Measurements from ENCODE around the gene ZBTB46.

ZBTB46 gene

DNA sequence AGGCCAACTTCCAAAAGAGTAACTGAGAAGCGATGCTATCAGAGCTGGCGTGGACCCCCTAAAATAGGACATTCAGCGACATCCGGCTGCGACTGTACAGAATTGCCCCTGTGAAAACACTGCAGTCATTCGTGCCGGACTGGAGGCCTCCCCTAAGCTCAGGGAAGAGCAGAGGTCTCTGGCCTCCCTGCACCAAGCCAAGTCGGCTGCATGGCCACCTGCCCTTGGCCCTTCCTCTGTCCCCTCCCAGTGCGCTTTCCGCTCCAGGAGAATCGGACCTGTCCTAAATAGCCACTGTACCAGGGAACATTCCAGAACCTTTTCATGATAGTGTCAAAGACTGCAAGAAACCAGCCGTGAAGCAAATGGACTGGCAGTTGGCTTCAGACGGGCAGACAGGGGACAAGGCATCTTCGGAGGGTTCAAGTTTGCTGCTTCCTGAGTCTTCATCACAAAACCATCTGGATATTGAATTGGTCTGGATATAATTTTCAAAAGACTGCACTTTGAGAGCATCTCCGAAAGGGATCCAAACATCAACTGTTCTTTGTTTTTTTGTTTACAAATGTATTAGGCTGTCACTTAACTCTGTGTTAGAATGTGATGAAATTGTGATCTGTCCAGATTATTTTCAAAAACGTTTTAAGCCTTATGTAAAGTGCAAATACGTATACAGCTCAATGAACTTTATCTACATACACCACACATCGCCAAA, 75.0 kb downstream of the ZBTB46 start:
- no peak for TF ChIP-seq POLR2A (IDR thresholded peaks at IDR 0.05; ENCODE audit: low read depth, low read length)
- FAIRE-seq (no peak), DNase-seq (ENCODE audit: insufficient read length, low spot score) (no peak)

- TF ChIP-seq POLR2A (IDR thresholded peaks at IDR 0.05; ENCODE audit: low read depth, low read length) = no peak
- FAIRE-seq (no peak), DNase-seq (ENCODE audit: insufficient read length, low spot score) (no peak)
These were observed 77.1 kb downstream of the ZBTB46 start for GRCh38 chr20:63754008-63754407.

DNA sequence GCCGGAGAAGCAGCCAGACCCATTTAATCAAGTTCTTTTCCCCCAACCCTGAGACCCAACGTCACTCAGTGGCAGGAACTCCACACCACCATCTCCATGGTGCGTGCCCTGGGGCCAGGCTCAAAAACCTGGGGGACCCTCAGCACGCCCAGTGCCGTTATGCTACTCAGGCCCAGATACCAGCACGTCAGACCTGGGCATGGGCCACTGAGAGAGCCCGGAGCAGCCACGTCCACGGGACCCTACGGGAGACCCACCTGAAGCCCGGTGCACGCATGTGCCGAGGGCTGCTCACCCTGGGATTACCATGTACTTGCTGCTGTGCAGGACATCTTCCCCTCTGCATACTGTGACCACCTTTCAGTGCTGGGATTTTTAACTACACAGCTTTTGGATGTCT, 77.7 kb downstream of the ZBTB46 start:
- TF ChIP-seq POLR2A (IDR thresholded peaks at IDR 0.05; ENCODE audit: low read depth, low read length) = no peak
- DNase-seq (ENCODE audit: insufficient read length, low spot score) (no peak), FAIRE-seq (no peak)

GRCh38 chr20:63752411-63753101, 78.5 kb downstream of the ZBTB46 start:
- no peak for TF ChIP-seq POLR2A (IDR thresholded peaks at IDR 0.05; ENCODE audit: low read depth, low read length)
- DNase-seq (ENCODE audit: insufficient read length, low spot score) = no peak
- FAIRE-seq = no peak

DNA sequence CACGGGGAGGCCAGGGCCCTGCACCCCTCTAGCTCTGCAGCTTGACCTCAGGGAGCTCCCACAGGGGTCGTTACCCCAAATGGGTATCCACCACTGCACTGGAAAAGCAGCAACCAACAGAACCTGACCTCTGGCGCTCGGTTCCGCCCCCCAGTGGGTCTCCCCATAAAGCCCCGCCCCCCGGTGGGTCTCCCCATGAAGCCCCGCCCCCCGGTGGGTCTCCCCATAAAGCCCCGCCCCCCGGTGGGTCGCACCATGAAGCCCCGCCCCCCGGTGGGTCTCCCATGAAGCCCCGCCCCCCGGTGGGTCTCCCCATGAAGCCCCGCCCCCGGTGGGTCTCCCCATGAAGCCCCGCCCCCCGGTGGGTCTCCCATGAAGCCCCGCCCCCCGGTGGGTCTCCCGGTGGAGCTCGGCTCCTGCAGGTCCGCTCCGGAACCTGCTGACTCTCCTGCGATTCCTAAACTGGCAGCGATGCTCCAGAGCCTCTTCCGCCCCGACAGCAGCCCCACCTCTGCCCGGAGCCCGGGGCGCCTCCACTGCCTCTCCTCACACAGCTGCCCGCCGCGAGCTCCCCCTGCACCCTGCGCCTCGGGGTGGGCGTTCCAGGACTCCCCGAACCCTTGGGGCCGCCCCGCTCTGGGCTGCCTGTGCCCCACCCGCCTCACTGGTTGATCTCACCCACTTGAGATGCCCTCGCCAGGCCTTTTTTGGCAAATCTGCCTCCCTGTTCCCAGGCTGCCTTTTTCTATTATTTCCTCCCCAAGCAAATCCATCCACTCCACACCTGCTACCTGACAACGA, 79.4 kb downstream of the ZBTB46 start:
- FAIRE-seq (no peak), DNase-seq (ENCODE audit: insufficient read length, low spot score) (no peak)
- TF ChIP-seq POLR2A (IDR thresholded peaks at IDR 0.05; ENCODE audit: low read depth, low read length) = no peak

GRCh38 chr20:63750807-63751470, 80.1 kb downstream of the ZBTB46 start:
- FAIRE-seq (no peak), DNase-seq (ENCODE audit: insufficient read length, low spot score) (no peak)

DNA sequence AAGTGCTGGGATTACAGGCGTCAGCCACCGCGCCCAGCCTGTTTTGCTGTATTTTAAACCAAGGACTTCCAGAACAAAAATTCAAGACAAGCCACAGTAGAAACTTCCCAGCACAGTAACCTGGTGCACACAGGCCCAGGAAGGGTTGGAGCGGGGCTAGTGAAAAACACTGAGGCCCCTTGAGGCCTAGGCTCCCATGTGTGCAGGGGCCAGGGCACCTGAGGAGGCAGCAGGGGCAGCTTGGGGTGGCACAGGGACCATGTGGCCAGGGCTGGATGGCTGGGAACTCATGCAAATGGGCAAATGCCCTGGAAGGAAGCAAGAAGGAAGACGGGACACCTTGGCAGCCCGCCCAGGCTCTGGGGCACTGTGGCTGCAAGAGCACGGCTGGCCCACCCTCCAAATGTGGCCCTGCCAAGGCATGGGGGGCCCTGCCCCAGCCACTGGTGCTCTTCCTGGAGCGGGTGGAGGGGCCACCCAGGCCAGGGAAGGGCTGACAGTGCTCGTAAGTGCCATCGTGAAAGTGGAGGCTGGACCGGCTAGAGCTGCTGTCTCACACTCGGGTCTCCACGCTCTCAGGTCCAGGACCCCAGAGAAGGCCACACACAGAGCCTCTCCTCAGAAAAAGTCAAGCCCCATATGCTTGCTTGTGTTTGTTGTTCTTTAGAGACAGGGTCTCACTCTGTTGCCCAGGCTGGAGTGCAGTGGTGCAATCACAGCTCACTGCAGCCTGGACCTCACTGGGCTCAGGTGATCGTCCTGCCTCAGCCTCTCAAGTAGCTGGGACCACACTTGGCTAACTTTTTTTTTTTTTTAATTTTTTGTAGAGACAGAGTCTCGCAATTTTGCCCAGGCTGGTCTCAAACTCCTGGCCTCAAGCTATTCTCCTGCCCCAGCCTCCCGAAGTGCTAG, 81.2 kb downstream of the ZBTB46 start:
- DNase-seq (ENCODE audit: insufficient read length, low spot score) (no peak), FAIRE-seq (no peak)
- no peak for TF ChIP-seq POLR2A (IDR thresholded peaks at IDR 0.05; ENCODE audit: low read depth, low read length)

More at GRCh38 chr20:63750807-63751470, 80.1 kb downstream of the ZBTB46 start:
- no peak for TF ChIP-seq POLR2A (IDR thresholded peaks at IDR 0.05; ENCODE audit: low read depth, low read length)

DNA sequence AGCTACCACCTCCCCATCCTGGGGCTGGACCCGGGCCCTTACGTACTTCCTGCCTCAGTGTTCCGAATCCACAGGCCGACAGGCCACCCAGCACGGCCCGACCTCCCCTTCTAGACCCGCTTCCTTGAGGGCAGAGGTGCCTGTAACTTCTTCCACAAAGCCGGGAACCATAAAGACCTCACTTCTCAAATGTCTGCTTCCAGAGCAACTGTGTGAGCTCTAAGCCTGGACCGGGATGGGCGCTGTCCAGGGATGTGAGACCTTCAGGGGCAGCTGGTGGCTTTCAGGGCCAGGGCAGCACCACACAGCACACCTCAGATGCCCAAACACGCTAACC, 82.2 kb downstream of the ZBTB46 start:
- no peak for DNase-seq (ENCODE audit: insufficient read length, low spot score)
- TF ChIP-seq POLR2A (IDR thresholded peaks at IDR 0.05; ENCODE audit: low read depth, low read length) = no peak
- FAIRE-seq = no peak

DNA sequence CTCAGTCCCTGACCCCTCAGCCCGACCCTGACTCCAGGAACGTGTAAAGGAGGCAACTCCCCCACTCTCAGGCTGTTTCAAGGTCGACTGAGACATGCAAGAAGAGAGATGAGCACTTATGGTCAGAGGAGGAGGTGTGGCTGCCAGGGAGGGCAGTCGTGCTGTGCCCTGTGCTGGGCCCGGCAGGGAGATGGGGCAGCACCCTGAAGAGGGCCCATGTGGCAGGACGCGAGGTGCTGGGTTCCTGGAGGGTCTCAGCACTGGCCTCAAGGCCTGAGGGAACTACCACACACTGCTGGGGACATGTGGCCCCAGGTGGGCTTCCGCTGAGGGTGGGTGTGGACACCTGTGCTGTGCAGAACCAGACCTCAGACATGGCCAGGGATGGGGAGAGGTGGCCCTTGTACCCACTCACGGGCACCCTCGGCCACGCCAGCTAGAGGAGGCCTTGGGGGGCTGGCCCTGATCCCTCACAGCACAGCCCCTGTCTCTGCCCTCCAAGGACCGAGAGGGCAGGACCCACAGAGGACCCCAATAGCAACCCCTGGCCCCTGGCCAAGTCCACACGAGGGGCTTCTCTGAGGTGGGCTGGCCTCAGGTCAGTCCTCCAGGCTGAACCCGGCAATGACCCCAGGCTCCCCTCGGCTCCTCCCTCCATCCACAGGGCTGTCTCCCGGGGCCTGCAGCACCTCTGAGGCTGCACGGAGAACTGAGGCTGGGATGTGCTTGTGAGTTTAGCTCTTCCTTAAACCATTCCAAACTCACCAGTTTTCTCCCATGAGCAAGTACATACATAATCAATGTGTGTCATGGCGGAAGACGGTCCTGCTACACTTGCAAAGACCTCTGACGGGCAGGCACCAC, 82.8 kb downstream of the ZBTB46 start:
- FAIRE-seq = no peak
- no peak for TF ChIP-seq POLR2A (IDR thresholded peaks at IDR 0.05; ENCODE audit: low read depth, low read length)
- no peak for DNase-seq (ENCODE audit: insufficient read length, low spot score)

DNA sequence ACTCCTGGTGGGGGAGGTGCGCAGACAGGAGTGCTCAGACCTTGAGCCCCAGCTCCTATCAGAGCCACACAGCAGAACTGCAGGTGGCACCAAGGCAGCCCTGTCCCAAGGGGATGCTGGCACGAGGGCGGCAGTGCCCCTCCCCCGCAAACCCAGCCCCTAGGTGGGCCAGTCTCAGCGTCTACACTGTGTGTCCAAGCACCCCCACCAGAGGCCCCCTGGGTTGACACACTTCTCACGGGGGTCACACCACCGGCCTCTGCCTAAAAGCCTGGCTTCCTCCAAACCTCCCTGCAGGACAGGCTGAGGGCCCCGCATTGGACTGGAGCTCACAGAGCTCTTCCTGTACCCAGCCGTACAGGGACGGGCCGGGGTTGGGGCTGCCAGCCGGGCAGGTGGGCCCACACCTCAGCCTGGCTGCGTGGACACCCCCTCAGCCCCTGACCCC, 83.4 kb downstream of the ZBTB46 start:
- no peak for TF ChIP-seq POLR2A (IDR thresholded peaks at IDR 0.05; ENCODE audit: low read depth, low read length)
- DNase-seq (ENCODE audit: insufficient read length, low spot score) (no peak), FAIRE-seq (no peak)

DNA sequence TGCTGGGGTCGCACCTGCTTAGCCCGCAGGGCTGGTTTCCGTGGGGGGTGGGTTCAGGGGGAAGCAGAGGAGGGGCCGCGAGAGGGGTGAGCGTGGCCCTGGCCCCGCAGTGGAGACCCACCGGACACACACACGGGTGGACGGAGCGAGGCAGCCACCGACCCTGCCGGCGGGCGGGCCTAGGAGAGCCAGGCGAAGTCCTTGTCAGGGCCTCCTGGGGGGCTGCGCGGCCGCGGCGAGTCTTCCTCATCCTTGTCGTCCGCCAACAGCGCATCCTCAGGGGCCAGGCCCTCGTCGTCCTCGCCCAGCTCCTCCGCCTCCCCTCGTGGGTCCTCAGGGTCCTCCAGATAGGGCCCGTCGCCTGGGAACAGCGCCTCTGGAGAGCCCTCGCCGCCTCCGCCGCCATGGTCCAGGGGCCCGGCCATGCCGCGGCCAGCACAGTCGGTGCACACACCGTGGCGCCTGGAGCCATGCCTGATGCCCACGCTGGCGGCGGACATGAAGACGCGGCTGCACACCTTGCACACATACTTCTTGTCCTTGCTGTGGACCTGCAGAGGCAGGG, 84.2 kb downstream of the ZBTB46 start:
- TF ChIP-seq POLR2A (IDR thresholded peaks at IDR 0.05; ENCODE audit: low read depth, low read length) = no peak
- DNase-seq (ENCODE audit: insufficient read length, low spot score) = no peak
- no peak for FAIRE-seq

Data from H54 (cell line).